ENCODE measurements around the gene OR51E1. TPM values are rescaled to one million over a fixed set of nuclear protein-coding genes. Genes with fewer than 3 reads are reported as not detected.

The OR51E1 gene
- total RNA-seq, 1 donor from 2014 or later = not detected

GRCh38 chr11:4606231-4607015 is 37.4 kb upstream of the OR51E1 start:
- H3K27ac ChIP-seq (ENCODE audit: low read depth, low read length) = no peak overlapping the region
- FAIRE-seq = no peak
- no peaks in the 10 kb centered on the region for H4K20me1 ChIP-seq (ENCODE audit: insufficient read depth, low read length)
- H3K9ac ChIP-seq (ENCODE audit: low read length) = no peak overlapping the region
- H2AFZ ChIP-seq (ENCODE audit: low read depth, low read length) = no peak overlapping the region
- H3K9me3 ChIP-seq (ENCODE audit: insufficient read depth, low read depth, low read length) = no peaks in the 10 kb centered on the region
- peaks cover 2% of the 10 kb centered on the region for H3K36me3 ChIP-seq (ENCODE audit: insufficient read depth, low read length)
- Mint-ChIP-seq H3K27ac (ENCODE audit: unreplicated experiment) (no peak overlapping the region), H3K9me3 (ENCODE audit: unreplicated experiment) (no peaks in the 10 kb centered on the region), H3K27me3 (ENCODE audit: low read depth, unreplicated experiment) (no peaks in the 10 kb centered on the region), H3K36me3 (ENCODE audit: low read depth, unreplicated experiment) (peaks cover 10% of the 10 kb centered on the region), H3K4me1 (ENCODE audit: low read depth, unreplicated experiment) (peaks cover 4% of the 10 kb centered on the region), H3K4me3 (ENCODE audit: unreplicated experiment) (peak overlapping the region; percentile 97)
- no peaks in the 10 kb centered on the region for H3K79me2 ChIP-seq (ENCODE audit: insufficient read depth, low read length)
- TF ChIP-seq CTCF (IDR thresholded peaks at IDR 0.05; ENCODE audit: insufficient read depth, low read depth, low read length) = no peak
- no peak for TF ChIP-seq EZH2 (IDR thresholded peaks at IDR 0.05; ENCODE audit: insufficient read depth, low read length)
- peak overlapping the region; percentile 68 for H3K4me3 ChIP-seq (ENCODE audit: insufficient read depth, low read depth, low read length)
- H3K4me2 ChIP-seq (ENCODE audit: low read length) = peak overlapping the region; percentile 80
- H3K4me1 ChIP-seq (ENCODE audit: insufficient read depth, low read length) = peaks cover 7% of the 10 kb centered on the region
- H3K27me3 ChIP-seq (ENCODE audit: insufficient read depth, low read length) = no peaks in the 10 kb centered on the region
- DNase-seq (ENCODE audit: low read depth) = no peak

- Mint-ChIP-seq H3K27ac (ENCODE audit: unreplicated experiment) (peak overlapping the region; percentile 34), H3K4me3 (ENCODE audit: unreplicated experiment) (peak overlapping the region; percentile 97), H3K4me1 (ENCODE audit: low read depth, unreplicated experiment) (peaks cover 4% of the 10 kb centered on the region), H3K27me3 (ENCODE audit: low read depth, unreplicated experiment) (no peaks in the 10 kb centered on the region), H3K36me3 (ENCODE audit: low read depth, unreplicated experiment) (peaks cover 10% of the 10 kb centered on the region), H3K9me3 (ENCODE audit: unreplicated experiment) (no peaks in the 10 kb centered on the region)
- FAIRE-seq = peak; percentile 47
- peak overlapping the region; percentile 68 for H3K4me3 ChIP-seq (ENCODE audit: insufficient read depth, low read depth, low read length)
- DNase-seq (ENCODE audit: low read depth) = peak; percentile 20
- peak overlapping the region; percentile 88 for H3K9ac ChIP-seq (ENCODE audit: low read length)
- H2AFZ ChIP-seq (ENCODE audit: low read depth, low read length) = peak overlapping the region; percentile 81
- H3K4me1 ChIP-seq (ENCODE audit: insufficient read depth, low read length) = peaks cover 7% of the 10 kb centered on the region
- no peaks in the 10 kb centered on the region for H3K27me3 ChIP-seq (ENCODE audit: insufficient read depth, low read length)
- no peaks in the 10 kb centered on the region for H4K20me1 ChIP-seq (ENCODE audit: insufficient read depth, low read length)
- no peak for TF ChIP-seq EZH2 (IDR thresholded peaks at IDR 0.05; ENCODE audit: insufficient read depth, low read length)
- no peak for TF ChIP-seq CTCF (IDR thresholded peaks at IDR 0.05; ENCODE audit: insufficient read depth, low read depth, low read length)
- no peak overlapping the region for H3K27ac ChIP-seq (ENCODE audit: low read depth, low read length)
- no peaks in the 10 kb centered on the region for H3K36me3 ChIP-seq (ENCODE audit: insufficient read depth, low read length)
- peak overlapping the region; percentile 80 for H3K4me2 ChIP-seq (ENCODE audit: low read length)
- H3K79me2 ChIP-seq (ENCODE audit: insufficient read depth, low read length) = no peaks in the 10 kb centered on the region
- H3K9me3 ChIP-seq (ENCODE audit: insufficient read depth, low read depth, low read length) = no peaks in the 10 kb centered on the region
These were observed 36.7 kb upstream of the OR51E1 start for GRCh38 chr11:4607096-4607495.

Measured in astrocyte (in vitro differentiated cells and primary cell).